B cell (primary cell): Measurements from ENCODE around the gene HTR4. TPM values are rescaled to one million over a fixed set of nuclear protein-coding genes. Genes with fewer than 3 reads are reported as not detected.

Experiments
- ATAC-seq: fragments of 200-7000 bp; cut with Tn5 transposase; one replicate; pipeline ENCODE4 v1.10.0; 2021; ENCODE audit warnings: low read depth, mild to moderate bottlenecking, moderate number of reproducible peaks, moderate library complexity
- CTCF ChIA-PET: fragments of 350-600 bp; sonication (Branson Sonifier 250); formaldehyde crosslinking; loops from one replicate; lab custom pipeline; 2021; ENCODE audit warnings: antibody characterized with exemption, inconsistent platforms; lab: Charles Lee
- POLR2A ChIA-PET: fragments of 350-600 bp; sonication (Branson Sonifier 250); formaldehyde crosslinking; loops from one replicate; lab custom pipeline; 2021; ENCODE audit warnings: antibody characterized with exemption; lab: Charles Lee
- DNase-seq: peaks from one replicate; pipeline ENCODE4 v3.0.0; 2013
- H2AFZ ChIP-seq: 2 replicates; pipeline ENCODE4 v1.6.1; 2012; ENCODE audit warnings: mild to moderate bottlenecking, low read depth, low read length; ENCODE audit not compliant: insufficient read depth, poor library complexity, severe bottlenecking
- H3K27ac ChIP-seq, 2 donors: 1 replicate in 1 of 2; 2 replicates in 1 of 2; pipeline ENCODE4 v1.5.1; 2012 to 2013; ENCODE audit warnings: low read length in 2 of 2, mild to moderate bottlenecking in 2 of 2, moderate library complexity in 1 of 2
- H3K27me3 ChIP-seq, 4 experiments: fragments of 200-600 bp in 1 of 4; sonication (generic) in 1 of 4; replicated peaks in 1 of 4; 1 replicate in 2 of 4; 2 replicates in 2 of 4; pipeline versions ENCODE4 v1.6.1 to v1.7.0; 2013 to 2016; ENCODE audit warnings: low read length in 3 of 4, mild to moderate bottlenecking in 2 of 4, mixed read lengths in 1 of 4, moderate library complexity in 1 of 4; ENCODE audit not compliant: insufficient read depth in 4 of 4, control insufficient read depth in 3 of 4; ENCODE audit errors: control extremely low read depth in 1 of 4
- H3K36me3 ChIP-seq, 2 experiments: replicated peaks in 1 of 2; 1 replicate in 1 of 2; 2 replicates in 1 of 2; pipeline versions ENCODE4 v1.6.1 to v1.7.1; 2013; ENCODE audit warnings: low read length in 1 of 2; ENCODE audit not compliant: insufficient read depth in 2 of 2, control insufficient read depth in 1 of 2; ENCODE audit errors: control extremely low read depth in 1 of 2, extremely low read depth in 1 of 2
- H3K4me1 ChIP-seq, 2 donors: fragments of 200-600 bp in 1 of 2; sonication (generic) in 1 of 2; 1 replicate in 1 of 2; 2 replicates in 1 of 2; pipeline versions ENCODE4 v1.5.1 to v1.6.1; 2013 to 2017; ENCODE audit warnings: low read length in 2 of 2; ENCODE audit not compliant: control insufficient read depth in 2 of 2, insufficient read depth in 2 of 2
- H3K4me2 ChIP-seq: replicated peaks from 2 replicates; pipeline ENCODE3; 2012; ENCODE audit warnings: mild to moderate bottlenecking, low read depth, low read length; ENCODE audit not compliant: poor library complexity, severe bottlenecking
- H3K4me3 ChIP-seq, 5 experiments: fragments of 200-600 bp in 1 of 5; sonication (generic) in 1 of 5; 1 replicate in 3 of 5; 2 replicates in 2 of 5; pipeline versions ENCODE4 v1.5.1 to v1.7.0; 2011 to 2016; ENCODE audit warnings: low read length in 4 of 5, mild to moderate bottlenecking in 4 of 5, low read depth in 2 of 5, control low read depth in 1 of 5, moderate library complexity in 1 of 5; ENCODE audit not compliant: insufficient read depth in 1 of 5; ENCODE audit errors: control extremely low read depth in 1 of 5, extremely low read depth in 1 of 5
- H3K79me2 ChIP-seq: fragments of 200-600 bp; sonication (generic); one replicate; pipeline ENCODE4 v1.6.0; 2016; ENCODE audit warnings: low read length; ENCODE audit not compliant: control insufficient read depth, insufficient read depth
- H3K9ac ChIP-seq: fragments of 200-600 bp; sonication (generic); 2 replicates; pipeline ENCODE4 v1.6.1; 2017; ENCODE audit warnings: mild to moderate bottlenecking, low read length, moderate library complexity
- H3K9me3 ChIP-seq, 3 donors: one replicate each; pipeline versions ENCODE4 v1.6.1 to v1.7.1; 2013; ENCODE audit warnings: low read length in 2 of 3; ENCODE audit not compliant: control insufficient read depth in 2 of 3, insufficient read depth in 1 of 3; ENCODE audit errors: control extremely low read depth in 1 of 3
- H4K20me1 ChIP-seq: 2 replicates; pipeline ENCODE4 v1.6.0; 2012; ENCODE audit warnings: mild to moderate bottlenecking, low read length; ENCODE audit not compliant: insufficient read depth, control insufficient read depth, poor library complexity, severe bottlenecking
- H3K27ac Mint-ChIP-seq: one replicate; pipeline ENCODE4 v1.8.0; 2021; ENCODE audit warnings: mixed read lengths
- H3K27me3 Mint-ChIP-seq: one replicate; pipeline ENCODE4 v1.8.0; 2021; ENCODE audit warnings: mixed read lengths
- H3K4me1 Mint-ChIP-seq: one replicate; pipeline ENCODE4 v1.8.0; 2021; ENCODE audit warnings: mixed read lengths
- H3K4me3 Mint-ChIP-seq: one replicate; pipeline ENCODE4 v1.8.0; 2021; ENCODE audit warnings: mixed read lengths
- H3K9me3 Mint-ChIP-seq: one replicate; pipeline ENCODE4 v1.8.0; 2022; ENCODE audit warnings: mixed read lengths; ENCODE audit not compliant: insufficient read depth
- CTCF ChIP-seq: fragments of 200-600 bp; IDR thresholded peaks from one replicate; pipeline ENCODE4 v1.8.0; 2022; ENCODE audit warnings: antibody characterized with exemption, mild to moderate bottlenecking
- EZH2 ChIP-seq: IDR thresholded peaks from 2 replicates; pipeline ENCODE4 v1.6.1; 2012; ENCODE audit warnings: borderline replicate concordance, low read depth, mild to moderate bottlenecking, moderate library complexity, low read length; ENCODE audit not compliant: insufficient read depth, poor library complexity, severe bottlenecking
- WGBS: methylation state at CpG from one replicate; pipeline ENCODE4 v1.1.5; 2013; ENCODE audit warnings: missing lambda C conversion rate; ENCODE audit not compliant: insufficient coverage; 5-methylcytosine and 5-hydroxymethylcytosine counted together
- intact Hi-C: fragments of 100-400 bp; cut with micrococcal nuclease; formaldehyde crosslinking; loops from one replicate; pipeline ENCODE4 v1.10.0; 2022
- polyA plus RNA-seq: library from polyadenylated mRNA; depleted of rRNA; stranded (reverse); fragments of >200 nt; gene quantifications from 2 replicates; pipeline ENCODE4 v1.2.3, GENCODE V29; 2012
- total RNA-seq, 2 donors: library from RNA; stranded (reverse); fragments of 120-200 nt in 1 of 2; gene quantifications; 1 replicate in 1 of 2; 2 replicates in 1 of 2; pipeline versions ENCODE4 v1.2.3 to v1.2.4, GENCODE V29; 2013 to 2022

HTR4 gene
- total and polyA plus RNA-seq, 2 donors (not counting 1 experiment from before 2014, with no cell fraction given), result not detected

GRCh38 chr5:148623741-148624140 is 30.6 kb downstream of the HTR4 start:
- intact Hi-C loops, result no loop called here
- H3K27ac Mint-ChIP-seq, result no peak overlapping the region
- H2AFZ ChIP-seq, result no peak overlapping the region
- WGBS, result 91% methylated on average over 5 of the region's 7 CpGs
- H3K4me2 ChIP-seq, result no peak overlapping the region
- H3K4me1 Mint-ChIP-seq, result no peaks in the 10 kb centered on the region
- ChIA-PET CTCF (no interaction called here), POLR2A (no interaction called here)
- no peak for DNase-seq
- H3K79me2 ChIP-seq, result no peaks in the 10 kb centered on the region
- no peaks in the 10 kb centered on the region for H3K9me3 Mint-ChIP-seq
- no peak overlapping the region for H3K4me3 Mint-ChIP-seq
- no peaks in the 10 kb centered on the region for H3K4me1 ChIP-seq
- no peak for ATAC-seq
- H3K27ac ChIP-seq, result no peak overlapping the region
- H4K20me1 ChIP-seq, result no peaks in the 10 kb centered on the region
- no peak overlapping the region for H3K9ac ChIP-seq
- no peak for TF ChIP-seq EZH2
- no peak for TF ChIP-seq CTCF
- H3K9me3 ChIP-seq, result no peaks in the 10 kb centered on the region
- H3K27me3 ChIP-seq, result peaks cover 0 to 5% (median 0%) of the 10 kb centered on the region in 4 experiments
- no peak overlapping the region for H3K4me3 ChIP-seq
- H3K36me3 ChIP-seq, result no peaks in the 10 kb centered on the region
- H3K27me3 Mint-ChIP-seq, result peaks cover 15% of the 10 kb centered on the region

GRCh38 chr5:148623101-148623500 is 31.2 kb downstream of the HTR4 start:
- Mint-ChIP-seq H3K27me3 (peaks cover 18% of the 10 kb centered on the region), H3K4me3 (no peak overlapping the region), H3K9me3 (no peaks in the 10 kb centered on the region), H3K4me1 (no peaks in the 10 kb centered on the region), H3K27ac (no peak overlapping the region)
- intact Hi-C loops, result no loop called here
- Histone ChIP-seq H3K9ac (no peak overlapping the region), H3K4me1 (no peaks in the 10 kb centered on the region), H3K27ac (no peak overlapping the region), H4K20me1 (no peaks in the 10 kb centered on the region), H3K4me3 (no peak overlapping the region), H2AFZ (no peak overlapping the region), H3K27me3 (peaks cover 0 to 5% (median 0%) of the 10 kb centered on the region in 4 experiments), H3K4me2 (no peak overlapping the region), H3K79me2 (no peaks in the 10 kb centered on the region), H3K36me3 (no peaks in the 10 kb centered on the region), H3K9me3 (no peaks in the 10 kb centered on the region)
- ChIA-PET POLR2A (no interaction called here), CTCF (no interaction called here)
- no peak for TF ChIP-seq EZH2
- no peak for TF ChIP-seq CTCF
- WGBS, result 94% methylated on average over 2 of the region's 2 CpGs
- DNase-seq (no peak), ATAC-seq (no peak)
